ENCODE results near the gene BTNL2.

DNA sequence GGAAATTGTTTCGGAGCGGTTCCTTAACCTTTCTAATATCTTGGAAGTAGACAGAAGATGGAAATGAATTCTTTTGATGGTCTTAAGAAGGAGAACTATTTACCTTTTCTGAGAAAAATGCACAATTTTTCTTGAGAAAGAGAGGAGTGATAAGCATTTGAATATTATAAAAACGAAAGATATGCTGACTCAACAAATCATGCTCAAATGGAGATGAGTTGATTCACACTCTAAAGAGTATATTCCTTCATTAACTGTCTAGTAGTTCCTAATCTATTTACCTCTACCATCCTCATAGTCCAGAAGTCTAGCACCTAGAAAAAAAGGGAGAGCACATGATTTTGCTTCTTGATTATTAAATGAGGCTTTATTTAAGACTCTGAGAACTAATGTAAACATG lies 39.3 kb downstream of the BTNL2 start:
- TF ChIP-seq, protein P1, sequence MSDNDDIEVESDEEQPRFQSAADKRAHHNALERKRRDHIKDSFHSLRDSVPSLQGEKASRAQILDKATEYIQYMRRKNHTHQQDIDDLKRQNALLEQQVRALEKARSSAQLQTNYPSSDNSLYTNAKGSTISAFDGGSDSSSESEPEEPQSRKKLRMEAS (IDR thresholded peaks at IDR 0.05; ENCODE audit: insufficient read depth, insufficient read length): no peak
- TF ChIP-seq POLR2A (IDR thresholded peaks at IDR 0.05; ENCODE audit: low read depth, low read length): no peak
